Measurements from ENCODE around the gene PLEK2. TPM values are rescaled to one million over a fixed set of nuclear protein-coding genes. Genes with fewer than 3 reads are reported as not detected.
A peak's percentile ranks its signal among the peaks of the same experiment; 100 is the strongest.
"Not testable (repeated sequence)": the region's sequence is repeated elsewhere in the genome, so short reads cannot be mapped to it uniquely, and the experiment has no call there.

Gene PLEK2
- total RNA-seq, 5 donors from 2014 or later (not counting 1 experiment from before 2014, with no cell fraction given): 0.79 to 4.0 (median 3.5) TPM

- Mint-ChIP-seq H3K27me3 (no peaks in the 10 kb centered on the region), H3K36me3 (peaks cover 10% of the 10 kb centered on the region), H3K9me3 (no peaks in the 10 kb centered on the region), H3K4me3 (peak overlapping the region; percentile 66 to 99 (median 92)), H3K27ac (no peak overlapping the region), H3K4me1 (peaks cover 54 to 64% (median 64%) of the 10 kb centered on the region in 3 donors)
- Histone ChIP-seq H3K36me3 (ENCODE audit: control insufficient read depth in 2 of 2, extremely low read depth in 1 of 2, insufficient read depth in 1 of 2, low read length in 1 of 2) (peaks cover 2 to 4% of the 10 kb centered on the region in 2 donors), H3K27ac (ENCODE audit: low read length) (no peak overlapping the region), H3K9me3 (no peaks in the 10 kb centered on the region), H3K4me3 (ENCODE audit: control insufficient read depth in 1 of 2, extremely low read depth in 1 of 2, low read length in 1 of 2) (no peak overlapping the region), H3K4me1 (ENCODE audit: control insufficient read depth in 1 of 2, extremely low read depth in 1 of 2, insufficient read depth in 2 of 2, low read length in 2 of 2) (peaks cover 26 to 28% of the 10 kb centered on the region in 2 experiments), H3K27me3 (replicated peaks in 1 of 2; ENCODE audit: control insufficient read depth in 2 of 2, extremely low read depth in 1 of 2, insufficient read depth in 2 of 2, low read length in 1 of 2) (no peaks in the 10 kb centered on the region)
- WGBS (ENCODE audit: insufficient coverage): no CpG with 5 or more reads among the region's 4 CpGs
- ChIA-PET CTCF (interaction anchor here (0.8 to 1.2 kb wide), 3 partner anchors 10 to 347 kb away, joined by 3 to 7 read pairs (median 4); no protein-coding TSS in a partner anchor), POLR2A (interaction anchor here in 1 of 2 donors (0.6 to 1.0 kb wide), 2 partner anchors 27 to 61 kb away, joined by 3 to 4 read pairs; no protein-coding TSS in a partner anchor)
- ATAC-seq (replicated peaks in 1 of 4): no peak
- no peak for DNase-seq
These were observed 54.6 kb downstream of the PLEK2 start for GRCh38 chr14:67357186-67357968.

GRCh38 chr14:67352055-67352454 lies 59.9 kb downstream of the PLEK2 start:
- Histone ChIP-seq H3K9me3 (no peaks in the 10 kb centered on the region), H3K36me3 (ENCODE audit: control insufficient read depth in 2 of 2, extremely low read depth in 1 of 2, insufficient read depth in 1 of 2, low read length in 1 of 2) (peaks cover 6 to 41% of the 10 kb centered on the region in 2 donors), H3K4me3 (ENCODE audit: control insufficient read depth in 1 of 2, extremely low read depth in 1 of 2, low read length in 1 of 2) (no peak overlapping the region), H3K27ac (ENCODE audit: low read length) (no peak overlapping the region), H3K4me1 (ENCODE audit: control insufficient read depth in 1 of 2, extremely low read depth in 1 of 2, insufficient read depth in 2 of 2, low read length in 2 of 2) (no peaks in the 10 kb centered on the region), H3K27me3 (replicated peaks in 1 of 2; ENCODE audit: control insufficient read depth in 2 of 2, extremely low read depth in 1 of 2, insufficient read depth in 2 of 2, low read length in 1 of 2) (no peaks in the 10 kb centered on the region)
- ATAC-seq (replicated peaks in 1 of 4) (no peak), DNase-seq (no peak)
- Mint-ChIP-seq H3K27me3 (no peaks in the 10 kb centered on the region), H3K27ac (no peak overlapping the region), H3K9me3 (no peaks in the 10 kb centered on the region), H3K36me3 (peaks cover 34% of the 10 kb centered on the region), H3K4me1 (peaks cover 12 to 18% (median 17%) of the 10 kb centered on the region in 3 donors), H3K4me3 (no peak overlapping the region)
- whole genome bisulfite sequencing (ENCODE audit: insufficient coverage): no CpG with 5 or more reads among the region's 5 CpGs
- POLR2A ChIA-PET: interaction anchor here in 1 of 2 donors (0.7 kb wide), 2 partner anchors 230 to 248 kb away, joined by 4 to 5 read pairs; no protein-coding TSS in a partner anchor
- CTCF ChIA-PET: interaction anchor here in 1 of 2 donors (0.6 kb wide), 1 partner anchor 66 kb away, joined by 16 read pairs; no protein-coding TSS in a partner anchor

- no peaks in the 10 kb centered on the region for H3K27me3 ChIP-seq (replicated peaks in 1 of 2; ENCODE audit: control insufficient read depth in 2 of 2, extremely low read depth in 1 of 2, insufficient read depth in 2 of 2, low read length in 1 of 2)
- peaks cover 35% of the 10 kb centered on the region for H3K36me3 Mint-ChIP-seq
- no peak for DNase-seq
- H3K4me3 Mint-ChIP-seq: no peak overlapping the region
- H3K27ac ChIP-seq (ENCODE audit: low read length): no peak overlapping the region
- CTCF ChIA-PET: no interaction called here
- no peaks in the 10 kb centered on the region for H3K4me1 ChIP-seq (ENCODE audit: control insufficient read depth in 1 of 2, extremely low read depth in 1 of 2, insufficient read depth in 2 of 2, low read length in 2 of 2)
- no peak overlapping the region for H3K4me3 ChIP-seq (ENCODE audit: control insufficient read depth in 1 of 2, extremely low read depth in 1 of 2, low read length in 1 of 2)
- POLR2A ChIA-PET: no interaction called here
- no peaks in the 10 kb centered on the region for H3K9me3 Mint-ChIP-seq
- H3K9me3 ChIP-seq: no peaks in the 10 kb centered on the region
- ATAC-seq (replicated peaks in 1 of 4): no peak
- peaks cover 9 to 62% of the 10 kb centered on the region in 2 donors for H3K36me3 ChIP-seq (ENCODE audit: control insufficient read depth in 2 of 2, extremely low read depth in 1 of 2, insufficient read depth in 1 of 2, low read length in 1 of 2)
- H3K27ac Mint-ChIP-seq: no peak overlapping the region
- no peaks in the 10 kb centered on the region for H3K4me1 Mint-ChIP-seq
- H3K27me3 Mint-ChIP-seq: no peaks in the 10 kb centered on the region
These were observed 66.4 kb downstream of the PLEK2 start for GRCh38 chr14:67345583-67345982.

- Mint-ChIP-seq H3K4me1 (no peaks in the 10 kb centered on the region), H3K9me3 (no peaks in the 10 kb centered on the region), H3K36me3 (peaks cover 28% of the 10 kb centered on the region), H3K27ac (no peak overlapping the region), H3K4me3 (no peak overlapping the region), H3K27me3 (no peaks in the 10 kb centered on the region)
- H3K27me3 ChIP-seq (replicated peaks in 1 of 2; ENCODE audit: control insufficient read depth in 2 of 2, extremely low read depth in 1 of 2, insufficient read depth in 2 of 2, low read length in 1 of 2): no peaks in the 10 kb centered on the region
- no peak overlapping the region for H3K4me3 ChIP-seq (ENCODE audit: control insufficient read depth in 1 of 2, extremely low read depth in 1 of 2, low read length in 1 of 2)
- DNase-seq: no peak
- H3K27ac ChIP-seq (ENCODE audit: low read length): no peak overlapping the region
- ChIA-PET POLR2A (interaction anchor here in 1 of 2 donors (0.7 kb wide), 1 partner anchor 233 kb away, joined by 3 read pairs; no protein-coding TSS in a partner anchor), CTCF (no interaction called here)
- no peaks in the 10 kb centered on the region for H3K4me1 ChIP-seq (ENCODE audit: control insufficient read depth in 1 of 2, extremely low read depth in 1 of 2, insufficient read depth in 2 of 2, low read length in 2 of 2)
- ATAC-seq (replicated peaks in 1 of 4): no peak
- H3K9me3 ChIP-seq: no peaks in the 10 kb centered on the region
- H3K36me3 ChIP-seq (ENCODE audit: control insufficient read depth in 2 of 2, extremely low read depth in 1 of 2, insufficient read depth in 1 of 2, low read length in 1 of 2): peaks cover 7 to 58% of the 10 kb centered on the region in 2 donors
- WGBS (ENCODE audit: insufficient coverage): 43% methylated on average over 1 of the region's 4 CpGs
These were observed 68.2 kb downstream of the PLEK2 start for GRCh38 chr14:67343601-67344230.

GRCh38 chr14:67341231-67341630 lies 70.7 kb downstream of the PLEK2 start:
- H3K27ac ChIP-seq (ENCODE audit: low read length); H3K9me3 Mint-ChIP-seq; H3K4me3 ChIP-seq (ENCODE audit: control insufficient read depth in 1 of 2, extremely low read depth in 1 of 2, low read length in 1 of 2); H3K27ac Mint-ChIP-seq; H3K27me3 ChIP-seq (replicated peaks in 1 of 2; ENCODE audit: control insufficient read depth in 2 of 2, extremely low read depth in 1 of 2, insufficient read depth in 2 of 2, low read length in 1 of 2); H3K4me3 Mint-ChIP-seq; ATAC-seq (replicated peaks in 1 of 4); H3K27me3 Mint-ChIP-seq; H3K4me1 ChIP-seq (ENCODE audit: control insufficient read depth in 1 of 2, extremely low read depth in 1 of 2, insufficient read depth in 2 of 2, low read length in 2 of 2); POLR2A ChIA-PET; H3K4me1 Mint-ChIP-seq; DNase-seq; H3K9me3 ChIP-seq; CTCF ChIA-PET: not testable (repeated sequence)
- WGBS (ENCODE audit: insufficient coverage): 98% methylated on average over 8 of the region's 31 CpGs
- H3K36me3 ChIP-seq (ENCODE audit: control insufficient read depth in 2 of 2, extremely low read depth in 1 of 2, insufficient read depth in 1 of 2, low read length in 1 of 2): peaks cover 7 to 63% of the 10 kb centered on the region in 2 donors
- peaks cover 34% of the 10 kb centered on the region for H3K36me3 Mint-ChIP-seq

All from T-cell (primary cell).